Upper lobe of left lung (tissue), 6 donors: Measurements from ENCODE around the gene ZBED5. TPM values are rescaled to one million over a fixed set of nuclear protein-coding genes. Genes with fewer than 3 reads are reported as not detected.

ENCODE experiments used
- ATAC-seq, 2 donors: fragments of 200-7000 bp; cut with Tn5 transposase; one replicate each; pipeline ENCODE4 v1.9.1; 2022; ENCODE audit warnings: mild to moderate bottlenecking in 2 of 2, moderate library complexity in 2 of 2; ENCODE audit not compliant: low FRiP score in 2 of 2
- DNase-seq, 2 donors: peaks; one replicate each; pipeline ENCODE4 v3.0.0-alpha.2; 2019 to 2020
- H3K27ac ChIP-seq, 4 donors: fragments of 200-600 bp; sonication (generic); one replicate each; pipeline ENCODE4 v1.5.1; 2016 to 2019
- H3K27me3 ChIP-seq, 4 donors: fragments of 200-600 bp; sonication (generic); one replicate each; pipeline ENCODE4 v1.5.1; 2017 to 2019
- H3K36me3 ChIP-seq, 4 donors: fragments of 200-600 bp; sonication (generic); one replicate each; pipeline ENCODE4 v1.5.1; 2016 to 2019
- H3K4me1 ChIP-seq, 4 donors: fragments of 200-600 bp; sonication (generic); one replicate each; pipeline ENCODE4 v1.5.1; 2018 to 2019
- H3K4me3 ChIP-seq, 4 donors: fragments of 200-600 bp; sonication (generic); one replicate each; pipeline ENCODE4 v1.5.1; 2017 to 2019; ENCODE audit warnings: mild to moderate bottlenecking in 2 of 4, moderate library complexity in 1 of 4
- H3K9me3 ChIP-seq, 4 donors: fragments of 200-600 bp; sonication (generic); one replicate each; pipeline ENCODE4 v1.5.1; 2018 to 2019
- CTCF ChIP-seq, 6 experiments: fragments of 450-650 bp in 4 of 6; fragments of 200-600 bp in 2 of 6; sonication (generic) in 2 of 6; IDR thresholded peaks; one replicate each; pipeline ENCODE4 v1.5.1; 2016 to 2019; ENCODE audit warnings: antibody characterized with exemption in 6 of 6
- EP300 ChIP-seq, 4 donors: sonication (generic); formaldehyde crosslinking; IDR thresholded peaks; one replicate each; pipeline ENCODE4 v1.5.1; 2017; ENCODE audit warnings: antibody characterized with exemption in 4 of 4, control low read depth in 2 of 4
- POLR2A ChIP-seq, 4 donors: fragments of 450-650 bp; IDR thresholded peaks; one replicate each; pipeline ENCODE4 v1.5.1; 2016 to 2017; ENCODE audit warnings: antibody characterized with exemption in 4 of 4, mild to moderate bottlenecking in 2 of 4
- POLR2AphosphoS5 ChIP-seq, 2 donors: sonication (generic); formaldehyde crosslinking; IDR thresholded peaks; one replicate each; pipeline ENCODE4 v1.5.1; 2017; ENCODE audit warnings: antibody characterized with exemption in 2 of 2
- WGBS, 2 donors: methylation state at CpG; one replicate each; pipeline ENCODE4 v1.1.5; 2017 to 2018; 5-methylcytosine and 5-hydroxymethylcytosine counted together
- total RNA-seq, 6 donors: library from RNA; depleted of rRNA in 4 of 6; stranded (reverse); fragments of >200 nt in 4 of 6; gene quantifications; one replicate each; pipeline versions ENCODE4 v1.1.0 to v1.2.1, GENCODE V29; 2016 to 2021
- donor health status: DM: no; HTN: no; CAD: no; lungs with moderate emphysema.
- donor health status: DM: no; HTN: yes; CAD: no; lungs with severe emphysema.

Gene ZBED5
- total RNA-seq, 6 donors from 2014 or later: 14.4 to 54.6 (median 36.7) TPM

GRCh38 chr11:10878408-10879214, 20.8 kb upstream of the ZBED5 start:
- Histone ChIP-seq H3K27ac (peak overlapping the region in 1 of 4 donors; percentile 19), H3K27me3 (no peaks in the 10 kb centered on the region), H3K36me3 (no peaks in the 10 kb centered on the region), H3K4me1 (peaks cover 0 to 7% (median 3%) of the 10 kb centered on the region in 4 donors), H3K4me3 (no peak overlapping the region), H3K9me3 (no peaks in the 10 kb centered on the region)
- TF ChIP-seq POLR2A (IDR thresholded peaks at IDR 0.05) (no peak), CTCF (IDR thresholded peaks at IDR 0.05) (peak; percentile 30 to 66 (median 58))
- ATAC-seq (peak; percentile 73 to 81), DNase-seq (no peak)
- WGBS, 2 donors: 90 to 96% methylated on average over 7 of the region's 7 CpGs

GRCh38 chr11:10876158-10876557, 18.3 kb upstream of the ZBED5 start:
- TF ChIP-seq POLR2AphosphoS5 (IDR thresholded peaks at IDR 0.05) (no peak), CTCF (IDR thresholded peaks at IDR 0.05) (no peak), EP300 (IDR thresholded peaks at IDR 0.05) (no peak), POLR2A (IDR thresholded peaks at IDR 0.05) (no peak)
- no peak for DNase-seq
- Histone ChIP-seq H3K27ac (no peak overlapping the region), H3K36me3 (no peaks in the 10 kb centered on the region), H3K4me1 (peaks cover 0 to 7% (median 3%) of the 10 kb centered on the region in 4 donors), H3K9me3 (peaks cover 0 to 17% (median 3%) of the 10 kb centered on the region in 4 donors), H3K27me3 (no peaks in the 10 kb centered on the region), H3K4me3 (no peak overlapping the region)
- no peak for ATAC-seq

GRCh38 chr11:10875430-10876021, 17.7 kb upstream of the ZBED5 start:
- Histone ChIP-seq H3K27ac (no peak overlapping the region), H3K36me3 (no peaks in the 10 kb centered on the region), H3K9me3 (peaks cover 0 to 17% (median 3%) of the 10 kb centered on the region in 4 donors), H3K4me1 (peaks cover 0 to 7% (median 3%) of the 10 kb centered on the region in 4 donors), H3K4me3 (no peak overlapping the region), H3K27me3 (no peaks in the 10 kb centered on the region)
- ATAC-seq (no peak), DNase-seq (no peak)
- 87 to 88% methylated on average over 2 of the region's 2 CpGs for WGBS, 2 donors
- TF ChIP-seq POLR2AphosphoS5 (IDR thresholded peaks at IDR 0.05) (no peak), POLR2A (IDR thresholded peaks at IDR 0.05) (no peak), EP300 (IDR thresholded peaks at IDR 0.05) (no peak), CTCF (IDR thresholded peaks at IDR 0.05) (no peak)

GRCh38 chr11:10872097-10872496, 14.2 kb upstream of the ZBED5 start:
- 94 to 100% methylated on average over 2 of the region's 2 CpGs for WGBS, 2 donors
- Histone ChIP-seq H3K27ac (no peak overlapping the region), H3K9me3 (peaks cover 0 to 17% (median 3%) of the 10 kb centered on the region in 4 donors), H3K4me1 (no peaks in the 10 kb centered on the region), H3K4me3 (no peak overlapping the region), H3K27me3 (no peaks in the 10 kb centered on the region), H3K36me3 (no peaks in the 10 kb centered on the region)
- DNase-seq (no peak), ATAC-seq (no peak)
- TF ChIP-seq CTCF (IDR thresholded peaks at IDR 0.05): no peak
